GM19328 (cell line): ENCODE results near the gene GSK3B.
A peak's percentile ranks its signal among the peaks of the same experiment; 100 is the strongest.

Source experiments
- ATAC-seq: cut with Tn5 transposase; IDR thresholded peaks from one replicate; pipeline ENCODE4 v1.9.1; 2021; ENCODE audit warnings: mild to moderate bottlenecking, moderate library complexity; ENCODE audit not compliant: unreplicated experiment

GSK3B gene

DNA sequence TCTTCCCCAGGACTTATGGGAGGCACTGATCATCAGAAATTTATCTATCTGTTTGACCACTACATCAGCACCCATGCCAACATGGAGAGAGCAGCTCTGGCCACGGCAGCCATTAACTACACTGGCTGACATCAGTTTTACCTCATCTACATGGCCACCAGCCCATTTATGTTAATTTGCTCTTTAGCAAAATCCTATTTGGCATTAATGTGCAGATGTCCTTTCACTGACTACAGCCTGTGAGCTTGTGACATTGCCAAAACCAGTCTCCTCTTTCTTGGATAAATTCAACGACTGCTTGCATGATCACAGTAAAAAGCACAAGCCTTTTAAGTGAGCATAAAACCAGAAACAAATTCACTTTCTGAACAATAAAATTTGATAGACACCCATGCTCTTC lies 264.8 kb downstream of the GSK3B start:
- ATAC-seq: no peak

DNA sequence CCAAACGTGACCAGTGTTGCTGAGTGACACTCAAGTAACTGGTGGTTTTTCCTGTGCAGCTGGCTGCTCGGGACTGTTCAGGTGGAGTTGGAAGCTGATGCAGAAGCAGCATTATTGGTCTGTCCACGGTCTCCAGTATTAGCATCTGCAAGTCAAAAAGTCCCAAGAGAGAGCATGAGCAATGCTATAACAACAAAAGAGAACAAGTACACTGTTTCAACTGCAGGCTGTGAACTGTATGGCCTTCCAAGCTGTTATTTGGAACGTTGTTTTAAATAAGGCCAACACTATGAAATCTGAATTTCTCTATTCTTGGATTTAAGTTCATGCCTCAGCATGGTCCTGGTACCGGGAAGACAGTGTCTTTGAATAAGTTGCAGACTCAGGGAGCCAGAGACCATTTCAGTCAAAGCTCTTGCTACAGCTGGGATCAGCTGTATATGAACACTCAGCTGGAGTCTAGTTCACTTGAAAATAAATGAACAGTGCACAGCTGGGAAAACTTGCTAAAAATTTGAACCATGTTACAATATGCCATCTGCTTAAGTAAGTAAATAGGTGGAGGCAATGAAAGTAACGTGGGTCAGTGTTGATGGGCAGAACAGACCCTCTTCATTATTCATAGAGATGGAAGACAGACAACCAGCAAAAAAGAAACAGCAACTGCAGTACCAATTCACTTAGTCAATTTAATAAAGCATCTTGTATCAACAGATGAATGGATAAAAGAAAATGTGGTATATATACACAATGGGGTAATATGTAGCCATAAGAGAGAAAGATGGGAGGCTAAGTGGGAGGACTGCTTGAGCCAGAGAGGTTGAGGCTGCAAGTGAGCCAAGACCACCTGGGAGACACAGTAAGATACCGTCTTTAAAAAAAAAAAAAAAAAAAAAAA lies 267.3 kb downstream of the GSK3B start:
- ATAC-seq: no peak

DNA sequence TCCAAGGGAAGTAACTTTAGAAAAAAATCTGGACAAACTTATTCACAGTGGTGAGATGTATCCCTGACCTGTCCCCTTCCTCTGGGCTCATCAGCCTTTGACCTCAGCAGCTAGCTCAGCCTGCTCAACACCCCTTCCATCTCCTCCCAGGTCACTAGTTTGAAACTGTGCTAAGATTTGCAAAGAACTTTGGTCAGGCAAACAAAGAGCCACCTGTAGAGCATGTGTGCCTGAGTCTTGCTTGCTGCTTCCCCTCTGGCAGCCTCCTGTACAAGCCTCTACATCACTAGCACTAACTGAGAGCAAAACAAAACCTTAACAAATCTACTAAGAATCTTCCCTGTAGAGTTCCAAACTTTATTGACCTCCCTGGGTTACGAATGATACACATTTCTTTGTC lies 268.4 kb downstream of the GSK3B start:
- ATAC-seq: no peak

DNA sequence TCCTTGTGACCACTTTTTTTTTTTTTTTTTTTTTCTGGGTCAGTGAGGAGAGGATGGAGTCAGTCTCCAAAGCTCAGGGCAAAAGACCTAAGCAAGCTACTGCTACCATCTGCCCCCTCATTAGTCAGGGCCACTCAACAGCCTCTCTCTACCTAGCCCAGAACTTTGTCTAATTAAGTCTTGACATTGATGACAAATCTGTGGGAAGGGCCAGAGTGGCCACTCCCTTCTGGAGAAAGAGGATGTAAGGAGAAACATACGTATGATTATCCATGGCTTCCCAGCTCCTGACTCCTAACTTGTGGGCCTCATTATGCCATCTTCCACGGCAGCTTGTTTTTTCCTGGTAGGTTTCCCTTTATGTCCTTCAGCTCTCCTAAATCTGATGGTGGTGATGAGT lies 274.4 kb downstream of the GSK3B start:
- ATAC-seq: no peak

DNA sequence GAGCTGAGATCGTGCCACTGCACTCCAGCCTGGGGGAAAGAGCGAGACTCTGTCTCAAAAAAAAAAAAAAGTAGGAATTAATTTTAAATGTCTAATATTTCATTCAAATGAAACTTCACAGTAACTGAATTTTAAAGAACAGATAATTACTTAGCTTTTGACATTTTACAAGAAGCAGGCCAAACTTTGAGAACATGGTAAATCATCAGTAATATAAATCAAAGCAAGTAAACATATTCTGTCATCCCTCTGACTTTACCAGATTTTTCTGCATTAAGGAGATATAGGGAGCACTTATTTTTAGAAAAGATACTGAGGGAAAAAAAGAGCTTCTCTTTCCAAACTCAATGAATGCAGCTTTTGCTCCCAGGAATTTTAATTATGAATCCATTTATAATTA lies 275.3 kb downstream of the GSK3B start:
- ATAC-seq: no peak

DNA sequence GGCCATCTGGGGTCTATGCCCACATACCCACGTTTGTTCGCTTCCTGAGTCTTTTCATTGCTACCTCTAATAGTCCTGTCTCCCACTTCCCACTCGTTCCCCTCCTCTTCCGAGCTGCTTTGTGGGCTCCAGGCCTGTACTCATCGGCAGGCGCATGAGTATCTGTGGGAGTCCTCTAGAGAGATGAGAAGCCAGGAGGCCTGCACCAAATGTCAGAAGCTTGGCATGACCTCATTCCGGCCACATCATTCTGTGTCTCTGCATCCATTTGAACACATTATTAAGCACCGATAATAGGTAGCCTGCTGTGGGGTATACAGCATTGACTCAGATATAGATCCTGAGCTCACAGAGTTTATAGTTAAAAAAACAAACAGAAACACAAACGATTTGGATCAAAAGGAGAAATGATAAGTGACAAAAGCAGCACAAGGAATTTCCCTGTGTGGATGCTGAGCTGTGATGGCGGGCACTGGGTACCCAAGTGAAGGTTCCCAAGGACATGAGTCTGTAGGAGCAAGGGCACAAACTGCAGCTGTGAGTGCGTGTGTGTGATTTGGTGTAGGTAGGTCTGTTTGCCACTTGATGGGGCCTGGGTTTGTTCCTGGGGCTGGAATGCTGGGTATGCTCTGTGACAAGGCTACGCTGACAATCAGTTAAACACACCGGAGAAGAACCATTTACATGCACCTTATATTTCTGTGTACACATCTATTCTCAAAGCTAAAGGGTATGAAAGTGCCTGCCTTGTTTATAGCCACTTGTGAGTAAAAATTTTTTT lies 276.5 kb downstream of the GSK3B start:
- ATAC-seq: no peak

DNA sequence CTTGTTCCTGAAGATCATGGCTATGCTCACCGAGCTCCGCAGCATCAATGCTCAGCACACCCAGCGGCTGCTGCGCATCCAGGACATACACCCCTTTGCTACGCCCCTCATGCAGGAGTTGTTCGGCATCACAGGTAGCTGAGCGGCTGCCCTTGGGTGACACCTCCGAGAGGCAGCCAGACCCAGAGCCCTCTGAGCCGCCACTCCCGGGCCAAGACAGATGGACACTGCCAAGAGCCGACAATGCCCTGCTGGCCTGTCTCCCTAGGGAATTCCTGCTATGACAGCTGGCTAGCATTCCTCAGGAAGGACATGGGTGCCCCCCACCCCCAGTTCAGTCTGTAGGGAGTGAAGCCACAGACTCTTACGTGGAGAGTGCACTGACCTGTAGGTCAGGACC lies 277.2 kb downstream of the GSK3B start:
- ATAC-seq: no peak

DNA sequence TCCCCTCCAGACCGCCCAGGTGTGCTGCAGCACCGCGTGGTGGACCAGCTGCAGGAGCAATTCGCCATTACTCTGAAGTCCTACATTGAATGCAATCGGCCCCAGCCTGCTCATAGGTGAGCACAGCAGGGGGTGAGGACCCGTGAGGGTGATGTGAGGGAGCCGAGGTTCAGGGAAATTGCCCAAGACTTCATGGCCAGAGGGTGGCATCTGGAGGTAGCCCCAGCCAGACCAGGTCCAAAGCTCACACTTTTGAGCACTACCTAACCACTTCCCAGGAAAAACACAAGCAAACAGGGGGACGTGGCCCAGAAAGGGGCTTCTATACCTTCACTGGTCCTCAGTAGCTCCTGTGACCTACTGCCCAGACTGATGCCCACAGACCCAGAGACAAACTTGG lies 278.5 kb downstream of the GSK3B start:
- ATAC-seq: no peak

DNA sequence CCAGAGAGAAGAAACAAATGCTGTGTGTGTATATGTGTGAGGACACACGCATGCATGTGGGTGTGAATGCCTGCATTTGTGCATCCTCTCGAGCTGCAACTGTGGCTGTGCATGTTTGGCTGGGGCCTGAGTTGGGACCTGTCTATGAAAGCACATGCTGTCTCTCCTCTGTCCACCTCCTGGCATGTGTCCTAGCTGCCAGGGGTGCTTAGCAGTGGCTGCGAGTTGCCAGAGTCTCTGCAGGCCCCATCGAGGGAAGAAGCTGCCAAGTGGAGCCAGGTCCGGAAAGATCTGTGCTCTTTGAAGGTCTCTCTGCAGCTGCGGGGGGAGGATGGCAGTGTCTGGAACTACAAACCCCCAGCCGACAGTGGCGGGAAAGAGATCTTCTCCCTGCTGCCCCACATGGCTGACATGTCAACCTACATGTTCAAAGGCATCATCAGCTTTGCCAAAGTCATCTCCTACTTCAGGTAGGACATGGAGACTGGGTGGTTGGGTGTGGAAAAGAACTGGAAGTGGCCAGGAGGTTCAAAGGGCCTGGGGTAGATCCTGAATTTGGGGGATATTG lies 281.7 kb downstream of the GSK3B start:
- no peak for ATAC-seq

DNA sequence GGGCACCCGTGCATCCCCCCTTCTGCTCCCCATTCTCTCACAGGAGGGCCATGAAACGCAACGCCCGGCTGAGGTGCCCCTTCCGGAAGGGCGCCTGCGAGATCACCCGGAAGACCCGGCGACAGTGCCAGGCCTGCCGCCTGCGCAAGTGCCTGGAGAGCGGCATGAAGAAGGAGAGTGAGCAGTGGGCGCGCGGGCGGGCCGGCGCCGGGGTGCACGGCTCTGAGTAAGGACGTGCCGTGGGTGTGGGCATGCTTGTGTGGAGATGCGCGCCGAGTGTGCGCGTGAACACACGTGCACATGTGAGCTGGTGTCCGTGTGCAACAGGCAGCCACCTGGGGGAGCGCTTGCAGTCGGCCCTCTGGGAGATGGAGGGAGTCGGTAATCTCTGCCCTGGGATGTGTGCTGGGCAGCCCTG lies 284.2 kb downstream of the GSK3B start:
- peak; percentile 85 for ATAC-seq

DNA sequence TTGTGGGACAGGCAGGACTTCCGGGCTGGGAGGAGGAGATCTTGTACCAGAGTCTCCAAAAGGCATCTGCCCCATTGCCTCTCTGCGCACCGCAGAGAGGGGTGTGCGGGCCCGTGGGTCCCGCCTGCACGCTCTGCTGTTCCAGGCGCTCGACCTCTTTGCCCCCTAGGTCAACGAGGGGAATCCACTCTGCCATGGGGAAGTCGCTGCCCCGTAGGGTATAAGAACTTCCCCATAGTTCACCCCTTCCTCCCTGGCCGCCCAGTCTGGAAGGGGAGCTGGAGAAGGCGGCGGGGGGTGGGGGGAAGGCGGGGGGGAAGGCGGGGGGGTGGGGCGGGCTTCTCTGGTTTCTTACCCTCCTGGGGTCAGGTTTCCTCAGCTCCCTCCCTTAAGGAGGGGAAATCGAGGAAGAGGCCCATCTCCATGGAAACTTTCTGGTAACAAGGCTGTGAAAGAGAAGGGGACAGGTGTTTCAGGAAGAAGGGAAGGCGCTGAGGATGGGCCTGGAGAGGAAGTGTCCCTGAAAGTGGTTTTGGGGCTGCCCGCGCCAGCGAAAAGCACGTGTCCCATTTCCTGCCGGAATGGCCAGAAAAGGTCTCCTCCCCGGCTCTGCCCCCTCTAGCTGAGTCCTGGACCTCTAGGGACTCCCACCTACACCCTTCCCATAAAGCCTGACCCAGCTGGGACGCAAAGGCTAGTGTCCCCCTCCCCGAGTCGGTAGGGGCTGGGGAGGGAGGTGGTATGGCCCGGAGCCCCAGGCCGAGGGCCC lies 284.8 kb downstream of the GSK3B start:
- peak; percentile 14 for ATAC-seq

DNA sequence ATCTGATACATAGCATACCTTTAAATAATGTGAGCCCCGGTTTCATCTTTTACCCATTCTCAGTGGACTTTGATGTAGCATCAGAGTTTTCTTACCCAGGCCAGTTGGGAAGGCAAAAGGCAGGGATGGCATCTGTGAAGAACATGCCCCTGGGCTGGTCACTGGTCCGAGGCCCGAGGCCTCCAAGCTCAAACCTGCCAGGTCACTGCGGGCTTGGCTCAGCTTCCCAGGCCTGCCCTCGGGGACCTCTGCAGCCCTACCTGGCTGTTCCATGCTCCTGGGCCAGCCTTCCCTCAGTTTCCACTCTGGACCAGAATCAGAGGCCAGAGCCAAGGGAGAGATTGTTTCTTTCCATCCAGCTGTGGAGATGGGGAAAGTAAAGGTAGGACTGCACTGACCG lies 285.4 kb downstream of the GSK3B start:
- ATAC-seq: no peak

DNA sequence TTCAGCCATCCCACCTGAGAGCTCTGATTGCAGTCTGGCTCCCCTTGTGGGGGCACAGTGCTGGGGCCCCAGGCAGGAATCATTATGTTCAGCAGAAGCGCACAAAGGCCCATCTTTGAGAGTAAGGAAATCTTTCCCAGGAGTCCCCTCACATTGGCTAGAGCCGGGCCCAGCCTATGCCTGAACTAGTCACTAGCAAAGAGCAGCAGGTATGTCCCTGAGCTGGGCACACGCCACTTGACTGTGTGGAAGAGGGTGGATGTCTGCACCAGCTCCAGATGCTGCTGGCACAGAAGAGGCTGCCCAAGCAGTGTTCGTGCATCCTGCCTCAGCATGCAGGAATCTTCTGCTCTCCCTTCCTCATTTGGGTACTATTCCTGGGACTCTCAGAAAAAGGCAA lies 286.0 kb downstream of the GSK3B start:
- ATAC-seq: no peak

DNA sequence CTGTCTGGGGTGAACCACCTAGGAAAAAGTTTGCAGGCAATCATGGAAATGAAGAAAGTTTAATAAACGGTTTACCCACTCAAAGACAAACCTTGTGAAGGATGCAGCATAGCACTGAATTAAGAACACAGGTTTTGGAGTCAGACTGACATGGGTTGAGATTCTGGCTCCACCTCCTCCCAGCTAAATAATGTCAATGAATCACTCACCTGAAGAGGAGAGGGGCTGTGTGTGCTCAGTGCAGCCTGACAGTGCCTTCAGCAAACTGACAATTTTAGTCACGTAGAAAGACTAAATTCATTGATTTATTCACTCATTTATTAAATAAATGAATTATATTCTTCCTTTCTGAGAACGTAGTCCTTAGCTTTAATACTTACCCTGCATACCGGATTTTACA lies 293.4 kb downstream of the GSK3B start:
- ATAC-seq: no peak

DNA sequence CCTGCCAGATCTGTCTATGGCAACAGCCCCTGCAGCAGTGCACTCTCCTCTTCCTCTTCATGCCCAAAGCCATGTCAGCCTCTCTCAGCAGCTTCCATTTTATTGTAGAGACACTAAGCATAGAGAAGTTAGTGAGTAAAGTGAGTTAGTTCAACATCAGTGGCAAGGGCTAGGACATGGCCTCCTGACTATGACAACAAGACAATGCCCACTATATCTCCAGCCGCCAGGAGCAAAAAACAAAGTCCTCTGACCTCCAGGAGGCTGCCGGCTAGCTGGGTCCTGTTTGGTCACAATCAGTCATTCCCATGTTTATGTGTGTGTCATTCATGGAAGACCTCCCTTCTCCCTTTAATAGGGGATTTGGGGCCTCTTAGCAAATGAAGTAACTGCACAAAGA lies 297.5 kb downstream of the GSK3B start:
- no peak for ATAC-seq

DNA sequence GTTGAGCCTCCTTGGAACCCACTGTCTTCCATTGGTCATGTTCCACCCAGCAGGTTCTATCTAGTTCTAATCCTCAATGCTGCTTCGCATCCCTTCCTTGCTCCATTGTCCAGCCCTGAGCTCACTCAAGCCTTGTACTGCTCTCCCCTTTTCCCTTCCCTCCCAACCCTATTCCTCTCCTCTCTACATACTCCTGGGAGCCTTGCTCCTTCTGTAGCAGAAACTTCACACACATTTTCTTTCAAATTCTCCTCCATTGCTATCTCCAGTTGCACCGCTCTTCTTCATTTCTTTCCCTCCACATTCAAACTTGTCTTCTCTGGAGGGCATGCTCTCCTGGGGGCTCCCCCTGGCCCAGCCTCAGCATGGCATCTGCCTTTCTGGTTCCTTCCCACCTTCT lies 297.9 kb downstream of the GSK3B start:
- ATAC-seq: no peak

DNA sequence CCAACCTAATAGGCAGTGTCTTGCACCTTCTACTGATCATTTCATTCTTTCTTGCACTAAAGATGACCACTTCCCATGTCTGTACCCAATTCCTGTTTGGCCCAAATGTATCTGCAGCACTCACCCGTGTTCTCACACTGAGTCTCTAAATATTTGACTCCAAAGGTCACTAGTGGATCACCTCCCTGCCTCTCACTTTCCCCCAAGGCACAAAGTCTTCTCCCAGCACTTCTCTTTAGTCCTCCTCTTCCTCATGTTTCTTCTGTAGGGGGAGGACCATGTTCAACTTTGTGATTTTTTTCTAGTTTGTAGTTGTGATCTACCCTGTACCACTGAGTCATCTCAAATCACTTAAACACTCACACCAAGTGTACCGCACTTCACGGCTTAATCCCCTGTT lies 298.4 kb downstream of the GSK3B start:
- no peak for ATAC-seq

DNA sequence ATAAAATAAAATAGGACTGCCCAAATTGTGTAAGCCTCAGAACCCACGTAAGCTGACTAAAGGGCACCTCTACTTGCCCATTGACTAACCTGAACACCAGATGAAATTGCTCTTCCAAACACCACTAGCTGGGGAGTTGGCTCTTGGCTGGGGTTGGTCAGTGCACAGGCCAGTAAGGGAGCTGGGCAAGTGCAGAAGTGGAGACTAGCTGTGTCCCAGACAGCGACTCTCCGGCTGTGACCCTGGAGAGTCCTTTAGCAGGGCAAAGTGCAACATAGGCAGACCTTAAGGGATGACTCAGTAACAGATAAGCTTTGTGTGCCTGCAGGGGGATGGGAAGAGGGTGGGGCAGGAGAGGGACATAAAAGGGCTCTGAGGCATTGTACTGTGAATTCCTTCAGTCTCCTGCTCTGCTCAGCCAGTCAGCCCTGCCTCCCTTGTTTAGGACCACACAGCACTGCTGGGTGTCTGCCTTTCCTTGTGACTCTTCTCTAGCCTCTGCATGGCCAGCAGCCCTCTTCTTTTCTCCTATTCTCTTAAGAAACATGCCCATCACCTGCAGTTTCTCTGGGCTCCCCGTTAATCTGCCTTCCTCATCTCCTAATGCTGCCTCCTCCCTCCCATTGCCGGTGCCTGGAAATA lies 299.2 kb downstream of the GSK3B start:
- ATAC-seq: no peak

DNA sequence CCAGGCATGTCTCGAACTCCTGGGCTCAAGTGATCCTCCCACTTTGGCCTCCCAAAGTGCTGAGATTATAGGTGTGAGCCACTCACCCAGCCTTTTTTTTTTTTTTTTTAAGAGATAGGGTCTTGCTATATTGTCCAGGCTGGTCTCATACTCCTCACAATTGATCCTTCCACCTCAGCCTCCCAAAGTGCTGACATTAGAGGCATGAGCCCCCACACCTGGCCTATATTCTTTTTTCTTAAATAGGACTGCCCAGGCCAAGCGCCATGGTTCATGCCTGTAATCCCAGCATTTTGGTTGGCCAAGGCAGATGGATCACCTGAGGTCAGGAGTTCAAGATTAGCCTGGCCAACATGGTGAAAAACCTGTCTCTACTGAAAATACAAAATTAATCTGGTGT lies 299.8 kb downstream of the GSK3B start:
- no peak for ATAC-seq

DNA sequence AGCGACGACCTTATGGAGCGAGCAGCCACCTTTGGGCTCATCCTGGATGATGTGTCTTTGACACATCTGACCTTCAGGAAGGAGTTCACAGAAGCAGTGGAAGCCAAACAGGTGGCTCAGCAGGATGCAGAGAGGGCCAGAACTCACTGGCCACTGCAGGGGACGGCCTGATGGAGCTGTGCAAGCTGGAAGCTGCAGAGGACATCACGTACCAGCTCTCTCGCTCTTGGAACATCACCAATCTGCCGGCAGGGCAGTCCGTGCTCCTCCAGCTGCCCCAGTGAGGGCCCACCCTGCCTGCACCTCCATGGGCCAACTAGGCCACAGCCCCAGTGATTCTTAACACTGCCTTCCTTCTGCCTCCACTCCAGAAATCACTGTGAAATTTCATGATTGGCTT lies 302.0 kb downstream of the GSK3B start:
- ATAC-seq: no peak

DNA sequence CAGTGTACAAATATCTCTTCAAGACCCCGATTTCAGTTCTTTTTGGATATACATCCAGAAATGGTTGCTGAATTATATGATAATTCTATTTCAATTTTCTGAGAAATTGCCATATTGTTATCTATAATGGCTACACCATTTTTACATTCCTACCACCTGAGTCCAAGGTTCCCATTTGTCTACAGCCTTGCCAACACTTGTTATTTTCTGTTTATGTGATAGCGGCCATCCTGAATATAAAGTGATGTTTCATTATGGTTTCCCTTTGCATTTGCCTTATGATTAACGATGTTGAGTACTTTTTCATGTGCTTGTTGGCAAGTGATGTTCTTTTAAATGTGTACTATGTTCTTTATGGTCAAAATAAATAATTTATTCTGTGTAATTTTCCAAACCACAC lies 303.9 kb downstream of the GSK3B start:
- no peak for ATAC-seq
